RWPE1 (cell line): Measurements from ENCODE around the gene SLC44A1.

Experiments used
- CTCF ChIA-PET: fragments of 350-600 bp; sonication (Branson Sonifier 250); formaldehyde crosslinking; extraction: SDS; loops from one replicate; lab custom pipeline; 2021; lab: Yijun Ruan, JAX
- POLR2A ChIA-PET: fragments of 400-600 bp; formaldehyde crosslinking; extraction: SDS; loops from one replicate; lab custom pipeline; 2020; ENCODE audit warnings: antibody characterized with exemption; ENCODE audit not compliant: low non-redundant PET; lab: Yijun Ruan, JAX
- DNase-seq: peaks from one replicate; pipeline ENCODE4 v3.0.0; 2012; ENCODE audit warnings: low spot score
- H3K27ac ChIP-seq: fragments of 450-650 bp; 2 replicates; pipeline ENCODE4 v1.5.1; 2017
- TF ChIP-seq, protein P1 (sequence below): fragments of 450-650 bp; conservative IDR thresholded peaks from 2 replicates; pipeline ENCODE4 v1.5.1; 2017; ENCODE audit warnings: low read depth, mild to moderate bottlenecking

The SLC44A1 gene

GRCh38 chr9:105273731-105274130 is 29.3 kb downstream of the SLC44A1 start:
- no peak overlapping the region for H3K27ac ChIP-seq
- no peak for DNase-seq
- TF ChIP-seq, protein P1, sequence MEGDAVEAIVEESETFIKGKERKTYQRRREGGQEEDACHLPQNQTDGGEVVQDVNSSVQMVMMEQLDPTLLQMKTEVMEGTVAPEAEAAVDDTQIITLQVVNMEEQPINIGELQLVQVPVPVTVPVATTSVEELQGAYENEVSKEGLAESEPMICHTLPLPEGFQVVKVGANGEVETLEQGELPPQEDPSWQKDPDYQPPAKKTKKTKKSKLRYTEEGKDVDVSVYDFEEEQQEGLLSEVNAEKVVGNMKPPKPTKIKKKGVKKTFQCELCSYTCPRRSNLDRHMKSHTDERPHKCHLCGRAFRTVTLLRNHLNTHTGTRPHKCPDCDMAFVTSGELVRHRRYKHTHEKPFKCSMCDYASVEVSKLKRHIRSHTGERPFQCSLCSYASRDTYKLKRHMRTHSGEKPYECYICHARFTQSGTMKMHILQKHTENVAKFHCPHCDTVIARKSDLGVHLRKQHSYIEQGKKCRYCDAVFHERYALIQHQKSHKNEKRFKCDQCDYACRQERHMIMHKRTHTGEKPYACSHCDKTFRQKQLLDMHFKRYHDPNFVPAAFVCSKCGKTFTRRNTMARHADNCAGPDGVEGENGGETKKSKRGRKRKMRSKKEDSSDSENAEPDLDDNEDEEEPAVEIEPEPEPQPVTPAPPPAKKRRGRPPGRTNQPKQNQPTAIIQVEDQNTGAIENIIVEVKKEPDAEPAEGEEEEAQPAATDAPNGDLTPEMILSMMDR = no peak
- ChIA-PET CTCF (no interaction called here), POLR2A (no interaction called here)

GRCh38 chr9:105275111-105275510 is 30.7 kb downstream of the SLC44A1 start:
- ChIA-PET POLR2A (no interaction called here), CTCF (interaction anchor here (0.9 kb wide), 1 partner anchor 83 kb away, joined by 4 read pairs; no protein-coding TSS in a partner anchor)
- DNase-seq = no peak
- TF ChIP-seq, protein P1 = no peak
- no peak overlapping the region for H3K27ac ChIP-seq

- POLR2A ChIA-PET = no interaction called here
- no peak overlapping the region for H3K27ac ChIP-seq
- TF ChIP-seq, protein P1 = no peak
- DNase-seq = no peak
- CTCF ChIA-PET = no interaction called here
These were observed 31.5 kb downstream of the SLC44A1 start for GRCh38 chr9:105275938-105276337.

GRCh38 chr9:105278751-105279150 is 34.3 kb downstream of the SLC44A1 start:
- POLR2A ChIA-PET = interaction anchor here (0.7 kb wide), 1 partner anchor 28 kb away, joined by 4 read pairs; no protein-coding TSS in a partner anchor
- TF ChIP-seq, protein P1 = no peak
- CTCF ChIA-PET = interaction anchor here (0.5 to 0.6 kb wide), 2 partner anchors 47 to 1087 kb away, joined by 3 to 6 read pairs; no protein-coding TSS in a partner anchor
- peak overlapping the region; percentile 87 for H3K27ac ChIP-seq
- DNase-seq = peak; percentile 35

DNA sequence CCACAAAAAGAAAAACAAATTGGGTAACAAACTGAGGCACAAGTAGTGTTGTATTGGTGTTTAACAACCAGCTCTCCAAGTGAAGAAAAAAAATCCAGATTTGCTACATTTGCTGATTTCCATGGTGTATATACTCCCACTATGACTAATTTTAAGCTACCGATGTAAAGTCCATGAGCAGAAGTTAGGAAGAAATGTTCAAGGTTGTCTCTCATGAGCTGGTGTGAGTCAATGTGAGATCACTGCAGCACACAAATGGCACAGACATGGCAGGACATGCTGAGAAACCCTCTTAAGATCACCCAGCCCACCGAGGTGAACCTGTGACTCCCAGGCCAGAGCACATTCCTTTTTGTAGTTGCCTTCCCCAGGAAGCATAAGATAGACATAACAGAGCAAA is 36.2 kb downstream of the SLC44A1 start:
- TF ChIP-seq, protein P1 = no peak
- POLR2A ChIA-PET = no interaction called here
- CTCF ChIA-PET = no interaction called here
- peak overlapping the region; percentile 49 for H3K27ac ChIP-seq
- DNase-seq = peak; percentile 82

DNA sequence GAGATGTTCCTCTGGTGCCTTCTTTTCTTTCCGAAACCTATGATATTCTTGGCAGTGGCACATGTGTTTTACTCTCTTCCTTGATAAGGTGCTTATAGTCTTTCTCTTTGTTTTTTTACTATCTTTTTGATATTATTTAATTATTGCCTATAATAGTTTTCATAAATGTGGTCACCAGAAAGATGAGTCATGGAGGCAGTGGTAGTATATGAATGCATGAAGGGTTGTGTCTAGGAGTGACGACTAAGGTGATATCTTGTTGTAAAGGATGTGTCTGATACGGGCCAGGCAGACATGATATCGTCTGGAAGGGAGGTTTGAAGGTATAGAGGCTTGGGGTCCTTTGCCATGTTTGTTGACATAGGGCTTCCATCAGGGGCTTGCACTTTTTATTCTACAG is 36.8 kb downstream of the SLC44A1 start:
- TF ChIP-seq, protein P1 = no peak
- DNase-seq = no peak
- H3K27ac ChIP-seq = no peak overlapping the region
- CTCF ChIA-PET = no interaction called here
- POLR2A ChIA-PET = interaction anchor here (0.9 kb wide), 1 partner anchor 36 kb away, joined by 11 read pairs; no protein-coding TSS in a partner anchor
